ENCODE data around the gene SKIDA1. TPM values are rescaled to one million over a fixed set of nuclear protein-coding genes. Genes with fewer than 3 reads are reported as not detected.

The SKIDA1 gene
- total RNA-seq, 1 experiment from 2014 or later: 9.4 TPM

- TF ChIP-seq, protein P1, sequence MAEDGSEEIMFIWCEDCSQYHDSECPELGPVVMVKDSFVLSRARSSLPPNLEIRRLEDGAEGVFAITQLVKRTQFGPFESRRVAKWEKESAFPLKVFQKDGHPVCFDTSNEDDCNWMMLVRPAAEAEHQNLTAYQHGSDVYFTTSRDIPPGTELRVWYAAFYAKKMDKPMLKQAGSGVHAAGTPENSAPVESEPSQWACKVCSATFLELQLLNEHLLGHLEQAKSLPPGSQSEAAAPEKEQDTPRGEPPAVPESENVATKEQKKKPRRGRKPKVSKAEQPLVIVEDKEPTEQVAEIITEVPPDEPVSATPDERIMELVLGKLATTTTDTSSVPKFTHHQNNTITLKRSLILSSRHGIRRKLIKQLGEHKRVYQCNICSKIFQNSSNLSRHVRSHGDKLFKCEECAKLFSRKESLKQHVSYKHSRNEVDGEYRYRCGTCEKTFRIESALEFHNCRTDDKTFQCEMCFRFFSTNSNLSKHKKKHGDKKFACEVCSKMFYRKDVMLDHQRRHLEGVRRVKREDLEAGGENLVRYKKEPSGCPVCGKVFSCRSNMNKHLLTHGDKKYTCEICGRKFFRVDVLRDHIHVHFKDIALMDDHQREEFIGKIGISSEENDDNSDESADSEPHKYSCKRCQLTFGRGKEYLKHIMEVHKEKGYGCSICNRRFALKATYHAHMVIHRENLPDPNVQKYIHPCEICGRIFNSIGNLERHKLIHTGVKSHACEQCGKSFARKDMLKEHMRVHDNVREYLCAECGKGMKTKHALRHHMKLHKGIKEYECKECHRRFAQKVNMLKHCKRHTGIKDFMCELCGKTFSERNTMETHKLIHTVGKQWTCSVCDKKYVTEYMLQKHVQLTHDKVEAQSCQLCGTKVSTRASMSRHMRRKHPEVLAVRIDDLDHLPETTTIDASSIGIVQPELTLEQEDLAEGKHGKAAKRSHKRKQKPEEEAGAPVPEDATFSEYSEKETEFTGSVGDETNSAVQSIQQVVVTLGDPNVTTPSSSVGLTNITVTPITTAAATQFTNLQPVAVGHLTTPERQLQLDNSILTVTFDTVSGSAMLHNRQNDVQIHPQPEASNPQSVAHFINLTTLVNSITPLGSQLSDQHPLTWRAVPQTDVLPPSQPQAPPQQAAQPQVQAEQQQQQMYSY (CRISPR knock-in tag; IDR thresholded peaks at IDR 0.05): no peak
- TF ChIP-seq ZNF232 (CRISPR knock-in tag; IDR thresholded peaks at IDR 0.05): no peak
- no peak for TF ChIP-seq TEAD4 (CRISPR knock-in tag; IDR thresholded peaks at IDR 0.05)
- TF ChIP-seq NR3C1 (CRISPR knock-in tag; conservative IDR thresholded peaks at IDR 0.05; ENCODE audit: low read depth): no peak
- no peak for TF ChIP-seq CTCF (IDR thresholded peaks at IDR 0.05)
- TF ChIP-seq GABPB1 (CRISPR knock-in tag; IDR thresholded peaks at IDR 0.05): no peak
- no peak for TF ChIP-seq ZNF219 (CRISPR knock-in tag; IDR thresholded peaks at IDR 0.05; ENCODE audit: borderline replicate concordance)
Measured at GRCh38 chr10:21518641-21519396, 6.7 kb downstream of the SKIDA1 start (continued).

- POLR2A ChIA-PET: interaction anchor here (0.5 to 1.5 kb wide), 13 partner anchors 9 to 430 kb away, joined by 3 to 47 read pairs (median 5); no protein-coding TSS in a partner anchor
- Mint-ChIP-seq H3K9me3 (no peaks in the 10 kb centered on the region), H3K4me3 (peak overlapping the region; percentile 88), H3K27ac (peak overlapping the region; percentile 92), H3K36me3 (no peaks in the 10 kb centered on the region), H3K4me1 (peaks cover 76% of the 10 kb centered on the region), H3K27me3 (ENCODE audit: low read depth) (peaks cover 32% of the 10 kb centered on the region)
- no peak for DNase-seq (ENCODE audit: low spot score)
- TF ChIP-seq MYBL2 (CRISPR knock-in tag; IDR thresholded peaks at IDR 0.05): no peak
- TF ChIP-seq ZNF317 (CRISPR knock-in tag; IDR thresholded peaks at IDR 0.05; ENCODE audit: borderline replicate concordance, low read depth): no peak
- TF ChIP-seq, protein P1 (CRISPR knock-in tag; IDR thresholded peaks at IDR 0.05): no peak
- TF ChIP-seq ZNF219 (CRISPR knock-in tag; IDR thresholded peaks at IDR 0.05; ENCODE audit: borderline replicate concordance): no peak
- no peak for TF ChIP-seq AFF4 (CRISPR knock-in tag; IDR thresholded peaks at IDR 0.05; ENCODE audit: borderline replicate concordance)
- TF ChIP-seq, protein P2, sequence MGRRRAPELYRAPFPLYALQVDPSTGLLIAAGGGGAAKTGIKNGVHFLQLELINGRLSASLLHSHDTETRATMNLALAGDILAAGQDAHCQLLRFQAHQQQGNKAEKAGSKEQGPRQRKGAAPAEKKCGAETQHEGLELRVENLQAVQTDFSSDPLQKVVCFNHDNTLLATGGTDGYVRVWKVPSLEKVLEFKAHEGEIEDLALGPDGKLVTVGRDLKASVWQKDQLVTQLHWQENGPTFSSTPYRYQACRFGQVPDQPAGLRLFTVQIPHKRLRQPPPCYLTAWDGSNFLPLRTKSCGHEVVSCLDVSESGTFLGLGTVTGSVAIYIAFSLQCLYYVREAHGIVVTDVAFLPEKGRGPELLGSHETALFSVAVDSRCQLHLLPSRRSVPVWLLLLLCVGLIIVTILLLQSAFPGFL (CRISPR knock-in tag; IDR thresholded peaks at IDR 0.05; ENCODE audit: borderline replicate concordance): no peak
- no peak for TF ChIP-seq ATF6 (CRISPR knock-in tag; IDR thresholded peaks at IDR 0.05)
- no peak for TF ChIP-seq ZBTB21 (CRISPR knock-in tag; IDR thresholded peaks at IDR 0.05; ENCODE audit: borderline replicate concordance)
- TF ChIP-seq, protein P3, sequence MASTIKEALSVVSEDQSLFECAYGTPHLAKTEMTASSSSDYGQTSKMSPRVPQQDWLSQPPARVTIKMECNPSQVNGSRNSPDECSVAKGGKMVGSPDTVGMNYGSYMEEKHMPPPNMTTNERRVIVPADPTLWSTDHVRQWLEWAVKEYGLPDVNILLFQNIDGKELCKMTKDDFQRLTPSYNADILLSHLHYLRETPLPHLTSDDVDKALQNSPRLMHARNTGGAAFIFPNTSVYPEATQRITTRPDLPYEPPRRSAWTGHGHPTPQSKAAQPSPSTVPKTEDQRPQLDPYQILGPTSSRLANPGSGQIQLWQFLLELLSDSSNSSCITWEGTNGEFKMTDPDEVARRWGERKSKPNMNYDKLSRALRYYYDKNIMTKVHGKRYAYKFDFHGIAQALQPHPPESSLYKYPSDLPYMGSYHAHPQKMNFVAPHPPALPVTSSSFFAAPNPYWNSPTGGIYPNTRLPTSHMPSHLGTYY (CRISPR knock-in tag; IDR thresholded peaks at IDR 0.05): no peak
- CTCF ChIA-PET: interaction anchor here (0.6 to 1.7 kb wide), 10 partner anchors 9 to 239 kb away, joined by 3 to 15 read pairs (median 6); no protein-coding TSS in a partner anchor
- ATAC-seq: no peak
Measured at GRCh38 chr10:21518149-21518640, 7.3 kb downstream of the SKIDA1 start.
